Neural cell (in vitro differentiated cells): ENCODE data around the gene SIRPG. TPM values are rescaled to one million over a fixed set of nuclear protein-coding genes. Genes with fewer than 3 reads are reported as not detected.

Experiments used
- H2AFZ ChIP-seq: fragments of 200-600, 300-800 bp; sonication (generic), shearing (Covaris generic); 2 replicates; pipeline ENCODE4 v1.6.0; 2014; ENCODE audit warnings: low read depth, mild to moderate bottlenecking, antibody characterized with exemption, low read length, moderate library complexity
- H3F3A ChIP-seq: fragments of 200-600 bp; shearing (Covaris generic); 2 replicates; pipeline ENCODE4 v1.6.1; 2016; ENCODE audit warnings: mild to moderate bottlenecking, moderate library complexity, mixed read lengths, antibody characterized with exemption, low read length; ENCODE audit not compliant: insufficient read depth, poor library complexity, severe bottlenecking
- H3K27ac ChIP-seq: fragments of 200-600, 300-800 bp; sonication (generic), shearing (Covaris generic); 2 replicates; pipeline ENCODE4 v1.5.1; 2014; ENCODE audit warnings: mild to moderate bottlenecking, low read length, moderate library complexity
- H3K27me3 ChIP-seq: fragments of 300-800, 200-600 bp; sonication (generic), shearing (Covaris generic); 2 replicates; pipeline ENCODE4 v1.6.0; 2014; ENCODE audit warnings: mild to moderate bottlenecking, low read depth, low read length, moderate library complexity; ENCODE audit not compliant: insufficient read depth
- H3K36me3 ChIP-seq: fragments of 300-800, 200-600 bp; sonication (generic), shearing (Covaris generic); 2 replicates; pipeline ENCODE4 v1.5.1; 2014; ENCODE audit warnings: mild to moderate bottlenecking, antibody characterized with exemption, low read length, moderate library complexity; ENCODE audit not compliant: insufficient read depth
- H3K4me2 ChIP-seq: fragments of 300-800, 200-600 bp; sonication (generic), shearing (Covaris generic); 2 replicates; pipeline ENCODE4 v1.6.0; 2014; ENCODE audit warnings: mild to moderate bottlenecking, low read length
- H3K4me3 ChIP-seq: fragments of 300-800, 200-600 bp; sonication (generic), shearing (Covaris generic); 2 replicates; pipeline ENCODE4 v1.5.1; 2014; ENCODE audit warnings: mild to moderate bottlenecking, low read length, moderate library complexity
- H3K79me2 ChIP-seq: fragments of 200-600 bp; shearing (Covaris generic); replicated peaks from 2 replicates; pipeline ENCODE4 v1.6.0; 2014; ENCODE audit warnings: mild to moderate bottlenecking, low read length, moderate library complexity; ENCODE audit not compliant: insufficient read depth
- H3K9ac ChIP-seq: fragments of 300-800, 200-600 bp; sonication (generic), shearing (Covaris generic); 2 replicates; pipeline ENCODE4 v1.6.1; 2016; ENCODE audit warnings: mild to moderate bottlenecking, low read length, mixed read lengths
- H3K9me2 ChIP-seq: fragments of 200-600 bp; shearing (Covaris generic); 2 replicates; pipeline ENCODE4 v1.6.1; 2016; ENCODE audit warnings: mild to moderate bottlenecking, low read length, mixed read lengths; ENCODE audit not compliant: insufficient read depth
- H3K9me3 ChIP-seq: fragments of 200-600, 300-800 bp; sonication (generic), shearing (Covaris generic); 2 replicates; pipeline ENCODE4 v1.6.1; 2016; ENCODE audit warnings: mild to moderate bottlenecking, mixed run types, low read length, moderate library complexity, mixed read lengths
- H4K20me1 ChIP-seq: fragments of 200-600 bp; shearing (Covaris generic); 2 replicates; pipeline ENCODE4 v1.6.1; 2016; ENCODE audit warnings: mild to moderate bottlenecking, mixed run types; ENCODE audit not compliant: insufficient read depth
- CTCF ChIP-seq: fragments of 450-650 bp; IDR thresholded peaks from 2 replicates; pipeline ENCODE4 v1.5.1; 2014; ENCODE audit warnings: antibody characterized with exemption, mild to moderate bottlenecking, moderate library complexity; ENCODE audit not compliant: poor library complexity, severe bottlenecking
- EP300 ChIP-seq: fragments of 450-650 bp; conservative IDR thresholded peaks from 2 replicates; pipeline ENCODE4 v1.6.1; 2014; ENCODE audit warnings: antibody characterized with exemption, mild to moderate bottlenecking, moderate library complexity; ENCODE audit not compliant: poor library complexity, severe bottlenecking
- EZH2 ChIP-seq: fragments of 200-600, 300-800 bp; shearing (Covaris generic), sonication (generic); IDR thresholded peaks from 2 replicates; pipeline ENCODE4 v1.6.1; 2014; ENCODE audit warnings: antibody characterized with exemption, low read length, borderline replicate concordance, mild to moderate bottlenecking; ENCODE audit not compliant: insufficient read depth, poor library complexity, severe bottlenecking
- MXI1 ChIP-seq: fragments of 450-650 bp; conservative IDR thresholded peaks from 2 replicates; pipeline ENCODE4 v1.6.1; 2014; ENCODE audit warnings: antibody characterized with exemption, mild to moderate bottlenecking; ENCODE audit not compliant: poor library complexity, severe bottlenecking
- POLR2AphosphoS5 ChIP-seq: IDR thresholded peaks from 2 replicates; pipeline ENCODE4 v1.6.1; 2012
- RAD21 ChIP-seq: fragments of 450-650 bp; conservative IDR thresholded peaks from 2 replicates; pipeline ENCODE4 v1.6.1; 2014; ENCODE audit warnings: antibody characterized with exemption, mild to moderate bottlenecking, moderate library complexity
- SMC3 ChIP-seq: fragments of 450-650 bp; conservative IDR thresholded peaks from 2 replicates; pipeline ENCODE4 v1.6.1; 2014; ENCODE audit warnings: antibody characterized with exemption, mild to moderate bottlenecking, moderate library complexity; ENCODE audit not compliant: poor library complexity
- TAF1 ChIP-seq: IDR thresholded peaks from 2 replicates; pipeline ENCODE4 v1.6.1; 2012; ENCODE audit warnings: low read depth
- polyA plus RNA-seq: library from polyadenylated mRNA; depleted of rRNA; stranded (reverse); fragments of >200 nt; gene quantifications from 2 replicates; pipeline ENCODE4 v1.2.3, GENCODE V29; 2014
- TF ChIP-seq, protein P1 (sequence below): IDR thresholded peaks from 2 replicates; pipeline ENCODE4 v1.6.1; 2012; ENCODE audit warnings: borderline replicate concordance

The SIRPG gene
- polyA plus RNA-seq, 1 donor from 2014 or later = not detected

GRCh38 chr20:1625083-1625690 lies 32.4 kb downstream of the SIRPG start:
- Histone ChIP-seq H3F3A (no peaks in the 10 kb centered on the region), H3K9me2 (no peaks in the 10 kb centered on the region), H3K79me2 (no peaks in the 10 kb centered on the region), H4K20me1 (no peaks in the 10 kb centered on the region), H3K4me3 (no peak overlapping the region), H3K4me2 (no peak overlapping the region), H3K27me3 (no peaks in the 10 kb centered on the region), H3K36me3 (no peaks in the 10 kb centered on the region), H3K27ac (no peak overlapping the region), H2AFZ (no peak overlapping the region), H3K9ac (no peak overlapping the region), H3K9me3 (no peaks in the 10 kb centered on the region)
- no peak for TF ChIP-seq CTCF
- no peak for TF ChIP-seq RAD21
- no peak for TF ChIP-seq EZH2
- TF ChIP-seq SMC3 = no peak
- TF ChIP-seq, protein P1, sequence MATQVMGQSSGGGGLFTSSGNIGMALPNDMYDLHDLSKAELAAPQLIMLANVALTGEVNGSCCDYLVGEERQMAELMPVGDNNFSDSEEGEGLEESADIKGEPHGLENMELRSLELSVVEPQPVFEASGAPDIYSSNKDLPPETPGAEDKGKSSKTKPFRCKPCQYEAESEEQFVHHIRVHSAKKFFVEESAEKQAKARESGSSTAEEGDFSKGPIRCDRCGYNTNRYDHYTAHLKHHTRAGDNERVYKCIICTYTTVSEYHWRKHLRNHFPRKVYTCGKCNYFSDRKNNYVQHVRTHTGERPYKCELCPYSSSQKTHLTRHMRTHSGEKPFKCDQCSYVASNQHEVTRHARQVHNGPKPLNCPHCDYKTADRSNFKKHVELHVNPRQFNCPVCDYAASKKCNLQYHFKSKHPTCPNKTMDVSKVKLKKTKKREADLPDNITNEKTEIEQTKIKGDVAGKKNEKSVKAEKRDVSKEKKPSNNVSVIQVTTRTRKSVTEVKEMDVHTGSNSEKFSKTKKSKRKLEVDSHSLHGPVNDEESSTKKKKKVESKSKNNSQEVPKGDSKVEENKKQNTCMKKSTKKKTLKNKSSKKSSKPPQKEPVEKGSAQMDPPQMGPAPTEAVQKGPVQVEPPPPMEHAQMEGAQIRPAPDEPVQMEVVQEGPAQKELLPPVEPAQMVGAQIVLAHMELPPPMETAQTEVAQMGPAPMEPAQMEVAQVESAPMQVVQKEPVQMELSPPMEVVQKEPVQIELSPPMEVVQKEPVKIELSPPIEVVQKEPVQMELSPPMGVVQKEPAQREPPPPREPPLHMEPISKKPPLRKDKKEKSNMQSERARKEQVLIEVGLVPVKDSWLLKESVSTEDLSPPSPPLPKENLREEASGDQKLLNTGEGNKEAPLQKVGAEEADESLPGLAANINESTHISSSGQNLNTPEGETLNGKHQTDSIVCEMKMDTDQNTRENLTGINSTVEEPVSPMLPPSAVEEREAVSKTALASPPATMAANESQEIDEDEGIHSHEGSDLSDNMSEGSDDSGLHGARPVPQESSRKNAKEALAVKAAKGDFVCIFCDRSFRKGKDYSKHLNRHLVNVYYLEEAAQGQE = no peak
- TF ChIP-seq EP300 = no peak
- TF ChIP-seq TAF1 = no peak
- no peak for TF ChIP-seq MXI1
- TF ChIP-seq POLR2AphosphoS5 = no peak

DNA sequence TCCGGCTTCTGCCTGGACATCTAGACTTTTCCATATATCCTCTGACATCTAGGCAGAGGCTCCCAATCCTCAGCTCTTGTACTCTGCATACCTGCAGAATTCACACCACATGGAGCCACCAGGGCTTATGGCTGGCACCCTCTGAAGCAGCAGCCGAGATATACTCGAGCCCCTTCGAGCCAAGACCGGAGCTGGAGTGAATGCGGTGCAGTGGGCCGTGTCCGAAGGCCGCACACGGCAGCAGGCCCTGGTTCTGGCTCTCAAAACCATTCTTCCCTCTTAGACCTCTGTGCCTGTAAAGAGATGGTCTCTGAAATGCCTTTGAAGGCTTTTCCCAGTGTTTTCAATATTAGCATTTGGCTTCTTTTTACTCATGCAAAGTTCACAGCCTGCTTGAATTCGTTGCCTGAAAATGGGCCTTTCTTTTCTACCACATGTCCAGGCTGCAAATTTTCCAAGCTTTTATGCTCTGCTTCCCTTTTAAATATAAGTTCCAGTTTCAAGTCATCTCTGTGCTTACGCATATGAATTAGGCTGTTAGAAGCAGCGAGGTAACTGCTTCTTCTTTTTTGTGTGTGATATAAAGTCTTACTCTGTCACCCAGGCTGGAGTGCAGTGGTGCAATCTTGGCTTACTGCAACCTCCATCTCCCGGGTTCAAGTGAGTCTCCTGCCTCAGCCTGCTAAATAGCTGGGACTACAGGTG lies 33.9 kb downstream of the SIRPG start:
- H3K4me2 ChIP-seq = no peak overlapping the region
- no peak overlapping the region for H3K9ac ChIP-seq
- H4K20me1 ChIP-seq = no peaks in the 10 kb centered on the region
- H3K9me3 ChIP-seq = no peaks in the 10 kb centered on the region
- no peaks in the 10 kb centered on the region for H3F3A ChIP-seq
- H2AFZ ChIP-seq = no peak overlapping the region
- no peaks in the 10 kb centered on the region for H3K27me3 ChIP-seq
- H3K79me2 ChIP-seq = no peaks in the 10 kb centered on the region
- H3K9me2 ChIP-seq = no peaks in the 10 kb centered on the region
- H3K36me3 ChIP-seq = no peaks in the 10 kb centered on the region
- no peak overlapping the region for H3K27ac ChIP-seq
- H3K4me3 ChIP-seq = no peak overlapping the region
- TF ChIP-seq RAD21 (no peak), POLR2AphosphoS5 (no peak), CTCF (no peak), MXI1 (no peak), TAF1 (no peak), EP300 (no peak), SMC3 (no peak), EZH2 (no peak)
- TF ChIP-seq, protein P1 = no peak
